Muscle of leg (tissue), 11 donors: ENCODE measurements around the gene SLC24A1. TPM values are rescaled to one million over a fixed set of nuclear protein-coding genes. Genes with fewer than 3 reads are reported as not detected.
A peak's percentile ranks its signal among the peaks of the same experiment; 100 is the strongest.

Experiments used
- DNase-seq: peaks from one replicate; pipeline ENCODE4 v3.0.0; 2013
- H3K27ac ChIP-seq: one replicate; pipeline ENCODE4 v1.5.1; 2013; ENCODE audit warnings: mild to moderate bottlenecking, low read length, control low read depth
- H3K27me3 ChIP-seq: one replicate; pipeline ENCODE4 v1.6.1; 2013; ENCODE audit warnings: low read length; ENCODE audit not compliant: control insufficient read depth, insufficient read depth
- H3K36me3 ChIP-seq: one replicate; pipeline ENCODE4 v1.6.1; 2013; ENCODE audit warnings: low read length; ENCODE audit not compliant: control insufficient read depth, insufficient read depth
- H3K4me1 ChIP-seq: one replicate; pipeline ENCODE4 v1.6.1; 2013; ENCODE audit warnings: low read length; ENCODE audit not compliant: control insufficient read depth, insufficient read depth
- H3K4me3 ChIP-seq: one replicate; pipeline ENCODE4 v1.5.1; 2013; ENCODE audit warnings: low read length, control low read depth
- H3K9me3 ChIP-seq: replicated peaks from 2 replicates; pipeline ENCODE4 v1.6.1; 2013; ENCODE audit warnings: low read depth, low read length; ENCODE audit not compliant: control insufficient read depth
- WGBS: methylation state at CpG from one replicate; pipeline ENCODE4 v1.1.5; 2013; ENCODE audit warnings: missing lambda C conversion rate; ENCODE audit not compliant: insufficient coverage; 5-methylcytosine and 5-hydroxymethylcytosine counted together
- polyA plus RNA-seq, 8 donors: library from polyadenylated mRNA; unstranded; fragments of 120-200 nt; gene quantifications; one replicate each; pipeline versions ENCODE4 v1.2.1 to v1.2.3, GENCODE V29; 2013; ENCODE audit warnings: inconsistent platforms in 1 of 8, low replicate concordance in 1 of 8; ENCODE audit not compliant: insufficient read length in 8 of 8, insufficient read depth in 1 of 8
- total RNA-seq: library from RNA; stranded (reverse); fragments of 120-200 nt; gene quantifications from one replicate; pipeline ENCODE4 v1.2.4, GENCODE V29; 2013

The SLC24A1 gene
- total and polyA plus RNA-seq, 9 donors, result 5.5 to 13.5 (median 7.2) TPM

- Histone ChIP-seq H3K4me3 (no peak overlapping the region), H3K27ac (no peak overlapping the region), H3K9me3 (no peaks in the 10 kb centered on the region), H3K36me3 (no peaks in the 10 kb centered on the region), H3K4me1 (no peaks in the 10 kb centered on the region), H3K27me3 (no peaks in the 10 kb centered on the region)
- WGBS, result no CpG with 5 or more reads among the region's 1 CpG
- no peak for DNase-seq
These were observed 12.6 kb downstream of the SLC24A1 start for GRCh38 chr15:65634356-65634755.

- no peaks in the 10 kb centered on the region for H3K36me3 ChIP-seq
- DNase-seq, result no peak
- no peaks in the 10 kb centered on the region for H3K27me3 ChIP-seq
- no peak overlapping the region for H3K27ac ChIP-seq
- no peak overlapping the region for H3K4me3 ChIP-seq
- H3K9me3 ChIP-seq, result no peaks in the 10 kb centered on the region
- peaks cover 12% of the 10 kb centered on the region for H3K4me1 ChIP-seq
- 97% methylated on average over 4 of the region's 5 CpGs for WGBS
These were observed 16.4 kb downstream of the SLC24A1 start for GRCh38 chr15:65638109-65638508.

- Histone ChIP-seq H3K4me3 (no peak overlapping the region), H3K27ac (no peak overlapping the region), H3K9me3 (no peaks in the 10 kb centered on the region), H3K4me1 (peaks cover 12% of the 10 kb centered on the region), H3K36me3 (no peaks in the 10 kb centered on the region), H3K27me3 (no peaks in the 10 kb centered on the region)
- WGBS, result 0% methylated on average over 2 of the region's 3 CpGs
- peak; percentile 89 for DNase-seq
These were observed 16.9 kb downstream of the SLC24A1 start for GRCh38 chr15:65638681-65639089.

GRCh38 chr15:65639509-65639908 is 17.8 kb downstream of the SLC24A1 start:
- Histone ChIP-seq H3K36me3 (no peaks in the 10 kb centered on the region), H3K27ac (no peak overlapping the region)
- 58% methylated on average over 4 of the region's 6 CpGs for WGBS

GRCh38 chr15:65641768-65642475 is 20.2 kb downstream of the SLC24A1 start:
- no peak overlapping the region for H3K4me3 ChIP-seq
- H3K27ac ChIP-seq, result no peak overlapping the region
- no peaks in the 10 kb centered on the region for H3K9me3 ChIP-seq
- peak; percentile 18 for DNase-seq
- 17% methylated on average over 3 of the region's 6 CpGs for WGBS
- no peaks in the 10 kb centered on the region for H3K27me3 ChIP-seq
- no peaks in the 10 kb centered on the region for H3K36me3 ChIP-seq
- peaks cover 12% of the 10 kb centered on the region for H3K4me1 ChIP-seq

More at GRCh38 chr15:65639509-65639908, 17.8 kb downstream of the SLC24A1 start:
- H3K27me3 ChIP-seq, result no peaks in the 10 kb centered on the region
- H3K4me1 ChIP-seq, result peaks cover 12% of the 10 kb centered on the region
- no peaks in the 10 kb centered on the region for H3K9me3 ChIP-seq
- H3K4me3 ChIP-seq, result no peak overlapping the region
- DNase-seq, result no peak

GRCh38 chr15:65642594-65642993 is 20.9 kb downstream of the SLC24A1 start:
- Histone ChIP-seq H3K27ac (no peak overlapping the region), H3K27me3 (no peaks in the 10 kb centered on the region), H3K36me3 (no peaks in the 10 kb centered on the region), H3K4me3 (no peak overlapping the region), H3K4me1 (peaks cover 12% of the 10 kb centered on the region), H3K9me3 (no peaks in the 10 kb centered on the region)
- 54% methylated on average over 4 of the region's 6 CpGs for WGBS
- DNase-seq, result no peak

- peaks cover 12% of the 10 kb centered on the region for H3K4me1 ChIP-seq
- no peaks in the 10 kb centered on the region for H3K36me3 ChIP-seq
- no peaks in the 10 kb centered on the region for H3K9me3 ChIP-seq
- H3K4me3 ChIP-seq, result no peak overlapping the region
- H3K27me3 ChIP-seq, result no peaks in the 10 kb centered on the region
- H3K27ac ChIP-seq, result no peak overlapping the region
- no peak for DNase-seq
- WGBS, result 82% methylated on average over 1 of the region's 4 CpGs
These were observed 22.5 kb downstream of the SLC24A1 start for GRCh38 chr15:65644282-65644681.

DNA sequence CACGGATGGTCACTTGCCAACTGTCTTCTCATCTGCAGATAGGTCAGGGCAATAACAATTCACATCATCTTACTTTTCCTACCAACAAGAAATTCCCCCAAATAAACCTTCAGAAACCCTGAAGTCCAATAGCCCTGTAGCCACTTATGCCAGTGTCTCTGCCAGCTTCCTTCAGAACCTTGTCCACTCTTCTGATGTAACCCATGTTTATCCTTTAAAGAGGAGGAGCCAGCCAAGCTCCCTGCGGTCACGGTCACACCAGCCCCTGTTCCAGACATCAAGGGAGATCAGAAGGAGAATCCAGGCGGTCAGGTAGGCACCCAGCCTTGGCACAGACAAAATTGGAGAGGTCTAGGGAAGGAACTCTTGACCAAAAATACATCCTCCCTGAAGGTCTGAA is 23.7 kb downstream of the SLC24A1 start:
- peaks cover 12% of the 10 kb centered on the region for H3K4me1 ChIP-seq
- DNase-seq, result no peak
- H3K4me3 ChIP-seq, result no peak overlapping the region
- no peak overlapping the region for H3K27ac ChIP-seq
- H3K27me3 ChIP-seq, result no peaks in the 10 kb centered on the region
- 60% methylated on average over 1 of the region's 4 CpGs for WGBS
- no peaks in the 10 kb centered on the region for H3K36me3 ChIP-seq
- no peaks in the 10 kb centered on the region for H3K9me3 ChIP-seq

GRCh38 chr15:65646486-65646885 is 24.7 kb downstream of the SLC24A1 start:
- peaks cover 8% of the 10 kb centered on the region for H3K36me3 ChIP-seq
- DNase-seq, result no peak
- H3K4me1 ChIP-seq, result peaks cover 11% of the 10 kb centered on the region
- H3K9me3 ChIP-seq, result no peaks in the 10 kb centered on the region
- WGBS, result 47% methylated on average over 3 of the region's 4 CpGs
- H3K27me3 ChIP-seq, result no peaks in the 10 kb centered on the region
- H3K27ac ChIP-seq, result no peak overlapping the region
- H3K4me3 ChIP-seq, result no peak overlapping the region

DNA sequence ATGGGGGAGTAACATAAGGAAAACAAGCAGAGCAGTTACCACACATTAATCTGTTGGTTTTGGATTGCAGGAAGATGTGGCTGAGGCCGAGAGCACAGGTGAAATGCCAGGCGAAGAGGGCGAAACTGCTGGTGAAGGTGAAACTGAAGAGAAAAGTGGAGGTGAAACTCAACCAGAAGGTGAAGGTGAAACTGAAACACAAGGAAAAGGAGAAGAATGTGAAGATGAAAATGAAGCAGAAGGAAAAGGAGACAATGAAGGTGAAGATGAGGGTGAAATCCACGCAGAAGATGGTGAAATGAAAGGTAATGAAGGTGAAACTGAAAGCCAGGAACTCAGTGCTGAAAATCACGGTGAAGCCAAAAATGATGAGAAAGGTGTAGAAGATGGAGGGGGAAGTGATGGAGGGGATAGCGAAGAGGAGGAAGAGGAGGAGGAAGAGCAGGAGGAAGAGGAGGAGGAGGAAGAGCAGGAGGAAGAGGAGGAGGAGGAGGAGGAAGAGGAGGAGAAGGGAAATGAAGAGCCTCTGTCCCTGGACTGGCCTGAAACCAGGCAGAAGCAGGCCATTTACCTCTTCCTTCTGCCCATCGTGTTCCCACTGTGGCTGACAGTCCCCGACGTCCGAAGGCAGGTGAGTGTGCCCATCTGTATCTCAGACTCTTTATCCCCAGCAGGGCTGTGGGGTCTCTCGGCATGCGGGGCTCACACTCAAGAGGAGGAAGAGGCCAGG is 28.7 kb downstream of the SLC24A1 start:
- no peaks in the 10 kb centered on the region for H3K4me1 ChIP-seq
- 95% methylated on average over 6 of the region's 12 CpGs for WGBS
- H3K4me3 ChIP-seq, result no peak overlapping the region
- H3K27ac ChIP-seq, result no peak overlapping the region
- peaks cover 24% of the 10 kb centered on the region for H3K36me3 ChIP-seq
- no peaks in the 10 kb centered on the region for H3K27me3 ChIP-seq
- no peak for DNase-seq
- H3K9me3 ChIP-seq, result no peaks in the 10 kb centered on the region
